Measurements from ENCODE around the gene HOXB8.

- TF ChIP-seq CTCF (IDR thresholded peaks at IDR 0.05; ENCODE audit: low read length) (no peak), EZH2 (IDR thresholded peaks at IDR 0.05; ENCODE audit: borderline replicate concordance, low read length) (no peak)
These were observed 48.4 kb downstream of the HOXB8 start for GRCh38 chr17:48566717-48567116.

Data from OCI-LY1 (cell line).